ENCODE data around the gene RMI1.

GRCh38 chr9:83957248-83957513, 23.4 kb upstream of the RMI1 start:
- TF ChIP-seq CTCF (IDR thresholded peaks at IDR 0.05): no peak
- no peak for TF ChIP-seq POLR2A (IDR thresholded peaks at IDR 0.05)
